Lung (tissue), 12 donors: ENCODE results near the gene ADAMTS15. TPM values are rescaled to one million over a fixed set of nuclear protein-coding genes. Genes with fewer than 3 reads are reported as not detected.
A peak's percentile ranks its signal among the peaks of the same experiment; 100 is the strongest.

ENCODE experiments used
- ATAC-seq: fragments of 200-7000 bp; cut with Tn5 transposase; one replicate; pipeline ENCODE4 v1.9.1; 2020; ENCODE audit warnings: moderate number of reproducible peaks; ENCODE audit not compliant: insufficient read depth, low FRiP score
- DNase-seq, 3 donors: peaks; one replicate each; pipeline ENCODE4 v3.0.0-alpha.2; 2013 to 2017
- H3K27ac ChIP-seq, 2 donors: one replicate each; pipeline ENCODE4 v1.5.1; 2013; ENCODE audit warnings: mild to moderate bottlenecking in 2 of 2, moderate library complexity in 2 of 2, control low read depth in 1 of 2, inconsistent platforms in 1 of 2, low read depth in 1 of 2, low read length in 1 of 2
- H3K27me3 ChIP-seq, 3 donors: one replicate each; pipeline ENCODE4 v1.5.1; 2013; ENCODE audit warnings: low read length in 2 of 3; ENCODE audit not compliant: control insufficient read depth in 3 of 3, insufficient read depth in 3 of 3
- H3K36me3 ChIP-seq, 4 donors: one replicate each; pipeline ENCODE4 v1.5.1; 2013; ENCODE audit warnings: low read length in 4 of 4, mild to moderate bottlenecking in 1 of 4, moderate library complexity in 1 of 4; ENCODE audit not compliant: control insufficient read depth in 4 of 4, insufficient read depth in 4 of 4
- H3K4me1 ChIP-seq, 5 donors: one replicate each; pipeline ENCODE4 v1.5.1; 2013; ENCODE audit warnings: low read length in 5 of 5, mild to moderate bottlenecking in 2 of 5, moderate library complexity in 1 of 5; ENCODE audit not compliant: control insufficient read depth in 5 of 5, insufficient read depth in 5 of 5
- H3K4me3 ChIP-seq: one replicate; pipeline ENCODE4 v1.5.1; 2013; ENCODE audit warnings: mild to moderate bottlenecking, control low read depth, moderate library complexity
- H3K9ac ChIP-seq, 2 donors: one replicate each; pipeline ENCODE4 v1.5.1; 2013; ENCODE audit warnings: low read length in 2 of 2, control low read depth in 1 of 2; ENCODE audit not compliant: insufficient read depth in 1 of 2
- H3K9me3 ChIP-seq, 4 donors: one replicate each; pipeline ENCODE4 v1.5.1; 2013; ENCODE audit warnings: low read length in 3 of 4, mild to moderate bottlenecking in 1 of 4, moderate library complexity in 1 of 4; ENCODE audit not compliant: control insufficient read depth in 4 of 4, insufficient read depth in 3 of 4
- whole genome bisulfite sequencing, 2 donors: extraction: QIAGEN DNeasy Blood & Tissue Kit; methylation state at CpG; one replicate each; pipeline ENCODE4 v1.1.7; 2013; 5-methylcytosine and 5-hydroxymethylcytosine counted together
- polyA plus RNA-seq, 2 donors: library from polyadenylated mRNA; stranded (reverse); fragments of 200-250 nt; gene quantifications; one replicate each; pipeline ENCODE4 v1.2.1, GENCODE V29; 2013
- total RNA-seq, 2 donors: library from RNA; depleted of rRNA in 1 of 2; stranded (reverse); fragments of >200 nt in 1 of 2; gene quantifications; one replicate each; pipeline ENCODE4 v1.2.1, GENCODE V29; 2014 to 2021
- TF ChIP-seq, protein P1 (sequence below): IDR thresholded peaks from 2 replicates; pipeline ENCODE4 v1.5.1; 2012; ENCODE audit warnings: mild to moderate bottlenecking; ENCODE audit errors: control extremely low read depth, extremely low read depth
- donor health status: control.
- donor health status: control.
- donor health status: Bipolar disorder and iron deficiency.
- donor health status: healthy.
- donor health status: DM: yes; HTN: yes; CAD: no.

The ADAMTS15 gene
- total and polyA plus RNA-seq, 4 donors, result 4.4 to 22.9 (median 13.3) TPM

DNA sequence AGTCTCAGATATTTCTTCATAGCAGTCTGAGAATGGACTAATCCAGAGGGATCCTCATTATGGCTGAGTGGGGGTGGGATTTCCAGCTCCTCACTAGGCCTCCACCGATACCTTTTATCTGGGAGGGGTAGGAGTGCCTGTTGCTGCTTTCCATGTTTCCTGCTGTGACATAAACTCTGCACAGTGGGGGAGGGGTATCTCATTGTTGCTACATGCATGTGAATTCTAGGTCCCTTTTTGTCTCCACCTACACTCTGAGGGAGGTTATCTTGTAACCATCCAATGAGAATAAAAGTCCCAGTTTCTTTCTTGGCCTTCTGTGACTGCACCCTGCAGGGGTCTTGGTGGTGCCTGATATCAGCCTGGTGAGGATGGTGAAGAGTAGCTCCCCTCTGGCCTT, 60.5 kb downstream of the ADAMTS15 start:
- no peak overlapping the region for H3K27ac ChIP-seq
- no peaks in the 10 kb centered on the region for H3K36me3 ChIP-seq
- peaks cover 0 to 9% (median 2%) of the 10 kb centered on the region in 4 donors for H3K9me3 ChIP-seq
- H3K9ac ChIP-seq, result no peak overlapping the region
- H3K4me1 ChIP-seq, result peaks cover 0 to 26% (median 6%) of the 10 kb centered on the region in 5 donors
- ATAC-seq (no peak), DNase-seq (peak in 1 of 3 donors; percentile 49)
- H3K27me3 ChIP-seq, result no peaks in the 10 kb centered on the region
- H3K4me3 ChIP-seq, result no peak overlapping the region
- WGBS, 2 donors, result 76 to 77% methylated on average over 1 of the region's 1 CpG
- TF ChIP-seq, protein P1, sequence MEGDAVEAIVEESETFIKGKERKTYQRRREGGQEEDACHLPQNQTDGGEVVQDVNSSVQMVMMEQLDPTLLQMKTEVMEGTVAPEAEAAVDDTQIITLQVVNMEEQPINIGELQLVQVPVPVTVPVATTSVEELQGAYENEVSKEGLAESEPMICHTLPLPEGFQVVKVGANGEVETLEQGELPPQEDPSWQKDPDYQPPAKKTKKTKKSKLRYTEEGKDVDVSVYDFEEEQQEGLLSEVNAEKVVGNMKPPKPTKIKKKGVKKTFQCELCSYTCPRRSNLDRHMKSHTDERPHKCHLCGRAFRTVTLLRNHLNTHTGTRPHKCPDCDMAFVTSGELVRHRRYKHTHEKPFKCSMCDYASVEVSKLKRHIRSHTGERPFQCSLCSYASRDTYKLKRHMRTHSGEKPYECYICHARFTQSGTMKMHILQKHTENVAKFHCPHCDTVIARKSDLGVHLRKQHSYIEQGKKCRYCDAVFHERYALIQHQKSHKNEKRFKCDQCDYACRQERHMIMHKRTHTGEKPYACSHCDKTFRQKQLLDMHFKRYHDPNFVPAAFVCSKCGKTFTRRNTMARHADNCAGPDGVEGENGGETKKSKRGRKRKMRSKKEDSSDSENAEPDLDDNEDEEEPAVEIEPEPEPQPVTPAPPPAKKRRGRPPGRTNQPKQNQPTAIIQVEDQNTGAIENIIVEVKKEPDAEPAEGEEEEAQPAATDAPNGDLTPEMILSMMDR, result no peak

DNA sequence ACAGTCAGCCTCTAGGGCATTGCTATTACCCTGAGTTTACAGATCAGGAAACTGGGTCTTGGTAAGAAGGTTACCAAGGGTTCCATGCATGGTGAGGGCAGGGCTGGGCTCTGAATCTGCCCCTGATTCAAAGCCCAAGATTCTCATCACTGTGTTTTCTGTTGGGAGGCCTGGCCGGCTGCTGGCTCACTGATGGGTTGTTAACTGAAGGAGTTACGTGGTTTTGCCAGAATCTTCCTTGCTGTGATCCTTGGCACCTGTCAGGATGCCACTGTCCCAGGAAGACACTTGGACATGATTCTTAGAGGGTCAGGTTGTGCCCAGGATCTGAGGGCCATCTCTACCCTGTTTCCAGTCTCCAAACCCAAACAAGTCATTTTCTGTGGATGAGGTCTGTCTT, 61.5 kb downstream of the ADAMTS15 start:
- Histone ChIP-seq H3K27ac (peak overlapping the region in 1 of 2 donors; percentile 39), H3K9ac (no peak overlapping the region), H3K4me3 (no peak overlapping the region), H3K9me3 (peaks cover 0 to 9% (median 0%) of the 10 kb centered on the region in 4 donors), H3K4me1 (peaks cover 0 to 32% (median 6%) of the 10 kb centered on the region in 5 donors), H3K36me3 (no peaks in the 10 kb centered on the region), H3K27me3 (no peaks in the 10 kb centered on the region)
- DNase-seq (no peak), ATAC-seq (no peak)
- TF ChIP-seq, protein P1, result no peak
- WGBS, 2 donors, result 82 to 97% methylated on average over 2 of the region's 2 CpGs

DNA sequence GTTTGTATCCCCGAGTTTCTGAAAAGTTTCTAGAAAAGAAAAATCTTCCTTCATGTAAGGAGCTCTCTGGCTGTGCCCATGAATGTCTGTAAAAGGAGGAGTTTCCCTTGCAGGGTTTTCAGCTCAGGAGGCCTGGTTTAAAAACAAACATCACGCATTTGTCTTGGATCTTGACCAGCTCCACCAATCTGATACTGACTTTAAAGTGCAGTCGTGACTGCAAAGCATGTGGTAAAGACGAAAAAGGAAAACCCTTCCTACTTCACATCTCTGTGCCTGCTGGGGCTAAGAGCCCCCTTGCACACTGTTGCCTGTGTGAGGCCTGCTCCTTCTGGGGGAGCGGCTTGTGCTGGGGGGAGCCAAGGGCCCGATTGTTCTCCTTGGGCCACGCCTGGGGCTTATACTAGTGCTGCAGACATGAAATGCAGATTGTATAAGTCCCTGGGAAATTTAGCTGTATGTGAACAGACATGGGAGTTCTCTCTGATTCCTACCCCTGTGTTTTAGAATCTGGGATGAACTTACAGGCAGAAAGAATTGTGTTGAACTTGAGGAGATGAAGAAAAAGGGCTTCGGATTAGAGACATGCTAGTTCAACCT, 62.1 kb downstream of the ADAMTS15 start:
- no peaks in the 10 kb centered on the region for H3K36me3 ChIP-seq
- H3K27me3 ChIP-seq, result no peaks in the 10 kb centered on the region
- peak overlapping the region in 1 of 2 donors; percentile 68 for H3K27ac ChIP-seq
- peaks cover 0 to 9% (median 0%) of the 10 kb centered on the region in 4 donors for H3K9me3 ChIP-seq
- TF ChIP-seq, protein P1, result no peak
- ATAC-seq (no peak), DNase-seq (peak; percentile 54 to 90 (median 82))
- H3K4me1 ChIP-seq, result peaks cover 0 to 32% (median 6%) of the 10 kb centered on the region in 5 donors
- no peak overlapping the region for H3K4me3 ChIP-seq
- 58 to 75% methylated on average over 8 of the region's 8 CpGs for WGBS, 2 donors
- peak overlapping the region in 1 of 2 donors; percentile 61 for H3K9ac ChIP-seq

DNA sequence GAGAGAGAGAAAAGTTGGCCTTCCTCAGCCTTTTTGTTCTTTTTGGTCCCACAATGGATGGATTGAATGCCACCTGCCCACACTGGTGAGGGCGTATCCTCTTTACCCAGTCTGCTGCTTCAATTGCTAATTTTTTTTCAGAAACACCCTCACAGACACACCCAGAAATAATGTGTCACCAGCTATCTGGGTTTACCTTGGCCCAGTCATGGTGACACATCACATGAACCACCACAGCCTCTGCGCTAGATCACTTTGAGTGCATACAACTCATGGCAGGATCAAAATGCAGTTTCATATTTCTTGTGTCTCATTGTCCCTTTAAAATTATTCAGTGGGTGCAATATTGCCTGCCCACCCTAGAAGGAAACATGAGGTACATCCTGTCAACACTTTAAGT, 63.3 kb downstream of the ADAMTS15 start:
- ATAC-seq, result no peak
- Histone ChIP-seq H3K9ac (no peak overlapping the region), H3K27ac (no peak overlapping the region), H3K9me3 (peaks cover 0 to 9% (median 0%) of the 10 kb centered on the region in 4 donors), H3K4me1 (peaks cover 0 to 32% (median 6%) of the 10 kb centered on the region in 5 donors), H3K36me3 (no peaks in the 10 kb centered on the region), H3K4me3 (no peak overlapping the region), H3K27me3 (no peaks in the 10 kb centered on the region)
- 81 to 96% methylated on average over 2 of the region's 2 CpGs for whole genome bisulfite sequencing, 2 donors
- no peak for DNase-seq
- TF ChIP-seq, protein P1, result no peak
